CD8-positive, alpha-beta memory T cell (primary cell): ENCODE measurements around the gene DOCK1. TPM values are rescaled to one million over a fixed set of nuclear protein-coding genes. Genes with fewer than 3 reads are reported as not detected.

ENCODE experiments used
- CTCF ChIA-PET: fragments of 350-600 bp; sonication (Branson Sonifier 250); formaldehyde crosslinking; loops from one replicate; lab custom pipeline; 2021; ENCODE audit warnings: antibody characterized with exemption; lab: Charles Lee
- POLR2A ChIA-PET: fragments of 350-600 bp; sonication (Branson Sonifier 250); formaldehyde crosslinking; loops from one replicate; lab custom pipeline; 2021; ENCODE audit warnings: antibody characterized with exemption; lab: Charles Lee
- DNase-seq, 5 donors: peaks; one replicate each; pipeline versions ENCODE4 v3.0.0 to v3.0.0-alpha.2; 2020 to 2022; ENCODE audit warnings: mixed read lengths in 1 of 5
- H3K27ac ChIP-seq: one replicate; pipeline ENCODE4 v1.7.0; 2013; ENCODE audit warnings: low read depth, mild to moderate bottlenecking, low read length, moderate library complexity
- H3K27me3 ChIP-seq: 2 replicates; pipeline ENCODE4 v1.7.0; 2013; ENCODE audit warnings: low read length, mild to moderate bottlenecking; ENCODE audit not compliant: insufficient read depth, poor library complexity, severe bottlenecking
- H3K36me3 ChIP-seq: 2 replicates; pipeline ENCODE4 v1.7.0; 2013; ENCODE audit warnings: mild to moderate bottlenecking, low read length, moderate library complexity; ENCODE audit not compliant: insufficient read depth
- H3K4me1 ChIP-seq: 2 replicates; pipeline ENCODE4 v1.7.0; 2013; ENCODE audit warnings: mild to moderate bottlenecking, low read length, moderate library complexity; ENCODE audit not compliant: insufficient read depth
- H3K4me3 ChIP-seq: 2 replicates; pipeline ENCODE4 v1.7.0; 2013; ENCODE audit warnings: mild to moderate bottlenecking, low read length
- H3K9me3 ChIP-seq: 2 replicates; pipeline ENCODE4 v1.7.0; 2013; ENCODE audit warnings: mild to moderate bottlenecking, low read length
- H3K27ac Mint-ChIP-seq, 8 donors: one replicate each; pipeline ENCODE4 v1.8.0; 2020 to 2021; ENCODE audit warnings: mixed read lengths in 8 of 8, mild to moderate bottlenecking in 6 of 8, inconsistent platforms in 3 of 8, moderate library complexity in 3 of 8
- H3K27me3 Mint-ChIP-seq, 2 donors: one replicate each; pipeline ENCODE4 v1.8.0; 2020 to 2021; ENCODE audit warnings: mixed read lengths in 2 of 2, mild to moderate bottlenecking in 1 of 2, moderate library complexity in 1 of 2
- H3K36me3 Mint-ChIP-seq, 3 donors: one replicate each; pipeline ENCODE4 v1.8.0; 2020 to 2021; ENCODE audit warnings: mixed read lengths in 3 of 3, inconsistent platforms in 1 of 3, mild to moderate bottlenecking in 1 of 3
- H3K4me1 Mint-ChIP-seq, 3 donors: one replicate each; pipeline ENCODE4 v1.8.0; 2020 to 2021; ENCODE audit warnings: mixed read lengths in 3 of 3, inconsistent platforms in 1 of 3, mild to moderate bottlenecking in 1 of 3
- H3K4me3 Mint-ChIP-seq, 7 donors: one replicate each; pipeline ENCODE4 v1.8.0; 2020 to 2021; ENCODE audit warnings: mixed read lengths in 7 of 7, mild to moderate bottlenecking in 6 of 7, moderate library complexity in 4 of 7, inconsistent platforms in 2 of 7
- H3K9me3 Mint-ChIP-seq, 5 donors: one replicate each; pipeline ENCODE4 v1.8.0; 2020 to 2022; ENCODE audit warnings: mixed read lengths in 5 of 5, mild to moderate bottlenecking in 3 of 5, moderate library complexity in 2 of 5, inconsistent platforms in 1 of 5
- polyA plus RNA-seq: library from polyadenylated mRNA; unstranded; fragments of 300-500 nt; fragmentation: Illumina TruSeq; gene quantifications from one replicate; pipeline ENCODE4 v1.2.3, GENCODE V29; 2021
- total RNA-seq, 2 experiments: library from RNA; stranded (reverse); gene quantifications; one replicate each; pipeline ENCODE4 v1.2.3, GENCODE V29; 2021

Gene DOCK1
- total and polyA plus RNA-seq, 3 experiments from 2014 or later, result 0.16 to 0.18 TPM; not detected in 1

- no peak overlapping the region for H3K27ac ChIP-seq
Observed at GRCh38 chr10:127299956-127300689, 394.9 kb downstream of the DOCK1 start.

GRCh38 chr10:127300868-127301321 is 395.7 kb downstream of the DOCK1 start:
- Mint-ChIP-seq H3K27me3 (peaks cover 0 to 1% of the 10 kb centered on the region in 2 donors), H3K36me3 (peaks cover 0 to 2% (median 0%) of the 10 kb centered on the region in 3 donors), H3K9me3 (no peaks in the 10 kb centered on the region), H3K27ac (no peak overlapping the region), H3K4me3 (no peak overlapping the region), H3K4me1 (peaks cover 0 to 6% (median 0%) of the 10 kb centered on the region in 3 donors)
- CTCF ChIA-PET, result no interaction called here
- H3K4me1 ChIP-seq, result no peaks in the 10 kb centered on the region
- H3K9me3 ChIP-seq, result no peaks in the 10 kb centered on the region
- H3K4me3 ChIP-seq, result no peak overlapping the region
- H3K36me3 ChIP-seq, result no peaks in the 10 kb centered on the region
- no peaks in the 10 kb centered on the region for H3K27me3 ChIP-seq
- H3K27ac ChIP-seq, result no peak overlapping the region
- POLR2A ChIA-PET, result no interaction called here
- DNase-seq, result no peak

More at GRCh38 chr10:127299956-127300689, 394.9 kb downstream of the DOCK1 start:
- no peaks in the 10 kb centered on the region for H3K27me3 Mint-ChIP-seq
- H3K36me3 Mint-ChIP-seq, result peaks cover 0 to 3% (median 0%) of the 10 kb centered on the region in 3 donors
- Histone ChIP-seq H3K9me3 (no peaks in the 10 kb centered on the region), H3K27me3 (no peaks in the 10 kb centered on the region), H3K36me3 (no peaks in the 10 kb centered on the region), H3K4me1 (peaks cover 4% of the 10 kb centered on the region), H3K4me3 (no peak overlapping the region)
- ChIA-PET CTCF (no interaction called here), POLR2A (no interaction called here)
- peaks cover 0 to 13% (median 2%) of the 10 kb centered on the region in 3 donors for H3K4me1 Mint-ChIP-seq
- H3K4me3 Mint-ChIP-seq, result no peak overlapping the region
- H3K9me3 Mint-ChIP-seq, result no peaks in the 10 kb centered on the region
- no peak overlapping the region for H3K27ac Mint-ChIP-seq
- no peak for DNase-seq

- Histone ChIP-seq H3K4me1 (no peaks in the 10 kb centered on the region), H3K27ac (no peak overlapping the region), H3K9me3 (no peaks in the 10 kb centered on the region), H3K4me3 (no peak overlapping the region), H3K27me3 (no peaks in the 10 kb centered on the region), H3K36me3 (no peaks in the 10 kb centered on the region)
- H3K27ac Mint-ChIP-seq, result no peak overlapping the region
- H3K36me3 Mint-ChIP-seq, result no peaks in the 10 kb centered on the region
- no peaks in the 10 kb centered on the region for H3K4me1 Mint-ChIP-seq
- POLR2A ChIA-PET, result no interaction called here
- no peak overlapping the region for H3K4me3 Mint-ChIP-seq
- no peak for DNase-seq
- H3K27me3 Mint-ChIP-seq, result peaks cover 0 to 1% of the 10 kb centered on the region in 2 donors
- CTCF ChIA-PET, result no interaction called here
- H3K9me3 Mint-ChIP-seq, result peaks cover 0 to 2% (median 0%) of the 10 kb centered on the region in 5 donors
Observed at GRCh38 chr10:127302343-127302742, 397.1 kb downstream of the DOCK1 start.

- DNase-seq, result no peak
- Mint-ChIP-seq H3K36me3 (no peaks in the 10 kb centered on the region), H3K27me3 (peaks cover 0 to 1% of the 10 kb centered on the region in 2 donors), H3K27ac (no peak overlapping the region), H3K4me1 (no peaks in the 10 kb centered on the region), H3K4me3 (no peak overlapping the region), H3K9me3 (peaks cover 0 to 2% (median 0%) of the 10 kb centered on the region in 5 donors)
- Histone ChIP-seq H3K4me3 (no peak overlapping the region), H3K4me1 (no peaks in the 10 kb centered on the region), H3K36me3 (no peaks in the 10 kb centered on the region), H3K27me3 (no peaks in the 10 kb centered on the region), H3K9me3 (no peaks in the 10 kb centered on the region), H3K27ac (no peak overlapping the region)
- ChIA-PET CTCF (no interaction called here), POLR2A (no interaction called here)
Observed at GRCh38 chr10:127303105-127303504, 397.9 kb downstream of the DOCK1 start.

GRCh38 chr10:127303746-127304145 is 398.5 kb downstream of the DOCK1 start:
- no peaks in the 10 kb centered on the region for H3K4me1 Mint-ChIP-seq
- H3K9me3 Mint-ChIP-seq, result peaks cover 0 to 2% (median 0%) of the 10 kb centered on the region in 5 donors
- no peaks in the 10 kb centered on the region for H3K36me3 ChIP-seq
- H3K27ac Mint-ChIP-seq, result no peak overlapping the region
- H3K4me1 ChIP-seq, result no peaks in the 10 kb centered on the region
- peaks cover 0 to 1% of the 10 kb centered on the region in 2 donors for H3K27me3 Mint-ChIP-seq
- no peaks in the 10 kb centered on the region for H3K36me3 Mint-ChIP-seq
- no peak overlapping the region for H3K4me3 Mint-ChIP-seq
- no peaks in the 10 kb centered on the region for H3K27me3 ChIP-seq
- DNase-seq, result no peak
- ChIA-PET POLR2A (no interaction called here), CTCF (no interaction called here)
- H3K27ac ChIP-seq, result no peak overlapping the region
- no peak overlapping the region for H3K4me3 ChIP-seq
- no peaks in the 10 kb centered on the region for H3K9me3 ChIP-seq

- DNase-seq, result no peak
- no peak overlapping the region for H3K4me3 ChIP-seq
- ChIA-PET POLR2A (no interaction called here), CTCF (no interaction called here)
- H3K9me3 Mint-ChIP-seq, result peaks cover 0 to 2% (median 0%) of the 10 kb centered on the region in 5 donors
- H3K36me3 Mint-ChIP-seq, result no peaks in the 10 kb centered on the region
- H3K9me3 ChIP-seq, result no peaks in the 10 kb centered on the region
- H3K4me3 Mint-ChIP-seq, result no peak overlapping the region
- no peaks in the 10 kb centered on the region for H3K36me3 ChIP-seq
- H3K27ac Mint-ChIP-seq, result no peak overlapping the region
- no peaks in the 10 kb centered on the region for H3K27me3 ChIP-seq
- H3K4me1 Mint-ChIP-seq, result no peaks in the 10 kb centered on the region
- H3K27ac ChIP-seq, result no peak overlapping the region
- H3K4me1 ChIP-seq, result no peaks in the 10 kb centered on the region
- H3K27me3 Mint-ChIP-seq, result peaks cover 0 to 1% of the 10 kb centered on the region in 2 donors
Observed at GRCh38 chr10:127306479-127306878, 401.3 kb downstream of the DOCK1 start.

- H3K4me1 ChIP-seq, result no peaks in the 10 kb centered on the region
- H3K4me1 Mint-ChIP-seq, result no peaks in the 10 kb centered on the region
- no peaks in the 10 kb centered on the region for H3K9me3 ChIP-seq
- no peak overlapping the region for H3K4me3 Mint-ChIP-seq
- DNase-seq, result no peak
- H3K36me3 ChIP-seq, result no peaks in the 10 kb centered on the region
- H3K27me3 ChIP-seq, result no peaks in the 10 kb centered on the region
- peaks cover 0 to 2% (median 0%) of the 10 kb centered on the region in 5 donors for H3K9me3 Mint-ChIP-seq
- POLR2A ChIA-PET, result no interaction called here
- CTCF ChIA-PET, result no interaction called here
- no peak overlapping the region for H3K27ac ChIP-seq
- H3K36me3 Mint-ChIP-seq, result no peaks in the 10 kb centered on the region
- H3K27ac Mint-ChIP-seq, result no peak overlapping the region
- peaks cover 0 to 1% of the 10 kb centered on the region in 2 donors for H3K27me3 Mint-ChIP-seq
- H3K4me3 ChIP-seq, result no peak overlapping the region
Observed at GRCh38 chr10:127307338-127307737, 402.1 kb downstream of the DOCK1 start.

- no peak overlapping the region for H3K27ac Mint-ChIP-seq
- CTCF ChIA-PET, result no interaction called here
- Histone ChIP-seq H3K36me3 (no peaks in the 10 kb centered on the region), H3K27ac (no peak overlapping the region), H3K27me3 (no peaks in the 10 kb centered on the region), H3K4me3 (no peak overlapping the region), H3K4me1 (no peaks in the 10 kb centered on the region), H3K9me3 (no peaks in the 10 kb centered on the region)
- DNase-seq, result no peak
- peaks cover 0 to 2% (median 0%) of the 10 kb centered on the region in 5 donors for H3K9me3 Mint-ChIP-seq
- no peaks in the 10 kb centered on the region for H3K36me3 Mint-ChIP-seq
- no peak overlapping the region for H3K4me3 Mint-ChIP-seq
- POLR2A ChIA-PET, result no interaction called here
- H3K4me1 Mint-ChIP-seq, result no peaks in the 10 kb centered on the region
- H3K27me3 Mint-ChIP-seq, result peaks cover 0 to 1% of the 10 kb centered on the region in 2 donors
Observed at GRCh38 chr10:127308031-127308430, 402.8 kb downstream of the DOCK1 start.
